ENCODE data around the gene IPO11.

DNA sequence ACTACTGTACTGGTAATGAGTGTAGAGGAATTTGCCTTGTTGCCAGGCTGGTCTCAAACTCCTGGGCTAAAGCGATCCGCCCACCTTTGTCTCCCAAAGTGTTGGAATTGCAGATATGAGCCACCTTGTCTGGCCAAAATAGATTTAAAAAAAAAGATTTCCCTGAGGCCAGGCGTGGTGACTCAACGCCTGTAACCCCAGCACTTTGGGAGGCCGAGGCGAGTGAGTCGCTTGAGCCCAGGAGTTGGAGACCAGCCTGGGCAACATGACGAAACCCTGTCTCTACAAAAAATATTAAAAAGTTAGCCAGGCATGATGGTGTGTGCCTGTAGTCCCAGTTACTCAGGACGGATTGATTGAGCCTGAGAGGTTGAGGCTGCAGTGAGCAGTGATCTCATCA lies 62.5 kb downstream of the IPO11 start:
- TF ChIP-seq EZH2 (IDR thresholded peaks at IDR 0.05; ENCODE audit: borderline replicate concordance, low read length), result no peak
- TF ChIP-seq, protein P1, sequence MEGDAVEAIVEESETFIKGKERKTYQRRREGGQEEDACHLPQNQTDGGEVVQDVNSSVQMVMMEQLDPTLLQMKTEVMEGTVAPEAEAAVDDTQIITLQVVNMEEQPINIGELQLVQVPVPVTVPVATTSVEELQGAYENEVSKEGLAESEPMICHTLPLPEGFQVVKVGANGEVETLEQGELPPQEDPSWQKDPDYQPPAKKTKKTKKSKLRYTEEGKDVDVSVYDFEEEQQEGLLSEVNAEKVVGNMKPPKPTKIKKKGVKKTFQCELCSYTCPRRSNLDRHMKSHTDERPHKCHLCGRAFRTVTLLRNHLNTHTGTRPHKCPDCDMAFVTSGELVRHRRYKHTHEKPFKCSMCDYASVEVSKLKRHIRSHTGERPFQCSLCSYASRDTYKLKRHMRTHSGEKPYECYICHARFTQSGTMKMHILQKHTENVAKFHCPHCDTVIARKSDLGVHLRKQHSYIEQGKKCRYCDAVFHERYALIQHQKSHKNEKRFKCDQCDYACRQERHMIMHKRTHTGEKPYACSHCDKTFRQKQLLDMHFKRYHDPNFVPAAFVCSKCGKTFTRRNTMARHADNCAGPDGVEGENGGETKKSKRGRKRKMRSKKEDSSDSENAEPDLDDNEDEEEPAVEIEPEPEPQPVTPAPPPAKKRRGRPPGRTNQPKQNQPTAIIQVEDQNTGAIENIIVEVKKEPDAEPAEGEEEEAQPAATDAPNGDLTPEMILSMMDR (conservative IDR thresholded peaks at IDR 0.05 in 1 of 2, IDR thresholded peaks at IDR 0.05 in 1 of 2; ENCODE audit: extremely low read depth in 1 of 2, insufficient read depth in 1 of 2, low read depth in 1 of 2, low read length in 2 of 2), result no peak
